ENCODE data around the gene ECT2L.

ECT2L gene

GRCh38 chr6:138795809-138796603, at the start of gene ECT2L:
ECT2L (plus strand) TSS chr6:138796087; CDS start chr6:138813275, 17,188 bp downstream.
- DNase-seq (ENCODE audit: low read depth), result peak; percentile 30

DNA sequence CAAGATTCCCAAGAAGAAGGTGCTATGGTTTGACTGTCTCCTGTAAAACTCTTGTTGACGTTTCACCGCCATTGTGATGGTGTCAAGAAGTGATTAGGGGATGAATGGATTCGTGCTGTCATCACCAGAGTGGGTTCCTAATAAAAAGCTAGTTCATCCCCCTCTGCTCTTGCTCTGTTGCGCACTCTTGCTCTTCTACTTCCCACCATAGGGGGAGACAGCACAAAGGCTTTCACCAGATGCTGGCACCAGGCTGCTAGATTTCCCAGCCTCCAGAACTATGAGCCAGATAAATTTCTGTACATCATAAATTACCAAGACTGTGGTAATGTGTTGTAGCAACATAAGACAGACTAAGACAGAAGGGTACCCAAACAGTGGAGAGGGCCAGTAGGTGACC, 43.9 kb upstream of the ECT2L start:
- DNase-seq (ENCODE audit: low read depth), result no peak

DNA sequence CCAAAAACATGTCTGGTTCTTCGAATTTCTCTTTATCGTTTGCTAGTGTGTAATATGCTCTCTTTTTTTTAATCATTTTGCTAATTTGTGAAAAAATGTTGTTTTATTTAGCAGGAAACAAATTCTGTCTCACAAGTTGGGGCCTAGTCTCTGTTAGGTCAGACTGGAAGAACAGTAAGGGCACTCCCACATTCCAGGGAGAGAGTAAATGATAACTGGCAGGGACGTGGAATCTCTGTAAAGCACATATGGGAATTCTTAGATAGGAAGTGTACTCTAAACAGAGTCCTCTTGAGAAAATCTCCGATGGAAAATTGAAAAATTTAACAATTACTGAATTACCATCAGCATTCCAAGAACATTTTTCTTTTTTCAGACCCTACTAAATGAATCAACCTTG, 38.8 kb upstream of the ECT2L start:
- peak; percentile 42 for DNase-seq (ENCODE audit: low read depth)

DNA sequence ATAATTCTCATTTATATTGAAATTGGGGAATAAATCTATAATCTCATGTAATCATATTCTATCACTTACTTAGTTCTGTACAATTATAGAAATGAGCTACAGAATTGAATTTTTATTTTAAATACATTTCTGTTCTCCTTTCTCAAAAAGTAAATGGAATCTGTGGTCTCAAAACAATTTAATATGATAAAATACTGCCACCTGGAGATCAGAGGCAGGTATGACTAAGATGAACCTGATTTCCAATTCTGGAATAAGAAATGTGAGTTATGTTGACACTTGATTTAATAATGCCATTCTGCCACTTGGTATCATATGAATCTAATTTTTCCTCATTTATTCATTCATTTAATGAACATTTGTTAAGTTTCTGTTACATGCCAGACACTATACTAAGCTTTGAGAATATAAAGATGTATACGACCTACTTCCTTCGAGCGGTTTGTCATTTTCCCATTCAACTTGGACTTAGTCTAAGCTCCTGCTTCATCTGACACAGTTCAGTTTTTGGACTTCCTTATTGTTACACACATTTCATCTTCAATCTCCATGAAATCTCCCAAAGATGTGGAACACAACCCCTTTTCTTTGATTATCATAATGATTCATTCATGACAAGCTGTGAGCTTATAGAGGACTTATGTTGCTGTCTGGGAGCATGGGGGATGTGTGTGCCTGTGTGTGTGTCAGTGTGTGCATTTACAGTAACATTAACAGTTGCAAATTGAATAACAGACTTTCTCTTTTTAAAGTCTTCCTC, 29.8 kb upstream of the ECT2L start:
- peak; percentile 43 for DNase-seq (ENCODE audit: low read depth)

DNA sequence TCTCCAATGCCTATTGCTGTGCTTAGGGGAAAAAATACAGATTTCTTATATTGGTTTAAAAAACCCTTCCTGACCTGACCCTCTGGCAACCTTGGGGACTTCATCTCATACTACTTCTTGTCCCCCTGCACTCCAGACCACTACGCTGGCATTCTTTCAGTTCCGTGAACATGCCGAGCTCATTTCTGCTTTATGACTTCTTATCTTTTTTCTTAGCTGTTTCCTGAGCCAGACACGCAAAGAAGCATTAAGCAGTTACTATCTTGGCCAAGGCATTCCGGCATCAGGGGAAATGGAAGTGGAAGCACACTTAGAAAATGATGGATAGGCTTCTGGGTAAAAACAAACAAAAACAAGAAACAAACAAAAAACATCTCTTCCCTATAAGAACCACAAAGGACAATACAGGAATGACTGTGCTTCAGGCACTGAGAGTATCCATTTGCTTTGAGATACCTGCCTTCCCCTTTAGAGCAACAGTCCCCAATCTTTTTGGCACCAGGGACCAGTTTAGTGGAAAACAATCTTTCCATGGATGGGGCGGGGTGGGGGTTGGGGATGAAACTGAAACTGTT, 26.7 kb upstream of the ECT2L start:
- DNase-seq (ENCODE audit: low read depth), result no peak

DNA sequence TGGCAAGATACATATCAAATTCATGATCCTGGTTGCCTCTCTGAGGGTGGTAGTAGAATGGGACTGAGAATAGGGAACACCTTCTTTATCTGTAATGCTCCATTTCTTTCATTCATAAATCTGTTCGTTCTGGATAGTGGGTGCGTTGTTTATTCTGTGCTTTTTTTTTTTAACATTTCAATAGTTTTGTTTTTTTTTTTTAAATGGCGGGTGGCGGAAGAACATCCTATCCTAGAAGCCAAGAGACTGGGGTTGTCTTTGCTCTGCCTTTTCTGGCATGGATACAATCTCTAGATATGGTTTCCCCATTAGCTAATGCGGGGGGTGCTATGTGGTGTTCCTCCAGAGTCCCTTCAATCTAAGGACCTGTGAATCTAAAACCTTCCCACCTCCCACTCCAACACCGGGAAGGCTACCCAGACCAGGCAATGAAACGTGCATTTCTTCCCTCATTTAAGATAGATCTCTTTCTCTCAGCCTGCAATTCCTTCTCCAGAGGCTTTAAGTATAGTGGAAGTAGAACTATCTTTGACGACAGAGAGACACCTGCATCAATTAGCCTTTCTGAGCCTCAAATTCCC, 23.2 kb upstream of the ECT2L start:
- no peak for DNase-seq (ENCODE audit: low read depth)

GRCh38 chr6:138773177-138774091, 22.5 kb upstream of the ECT2L start, which contains the start of gene CCDC28A:
CCDC28A (plus strand) TSS chr6:138773769; CDS start chr6:138776121, 2,352 bp downstream.
- DNase-seq (ENCODE audit: low read depth), result peak; percentile 95

GRCh38 chr6:138774370-138774769, 21.5 kb upstream of the ECT2L start:
- DNase-seq (ENCODE audit: low read depth), result no peak

- DNase-seq (ENCODE audit: low read depth), result no peak
These were observed 19.2 kb upstream of the ECT2L start for GRCh38 chr6:138776659-138777058.

GRCh38 chr6:138778331-138778730, 17.6 kb upstream of the ECT2L start:
- DNase-seq (ENCODE audit: low read depth), result no peak

- no peak for DNase-seq (ENCODE audit: low read depth)
These were observed 13.6 kb upstream of the ECT2L start for GRCh38 chr6:138782243-138782642.

DNA sequence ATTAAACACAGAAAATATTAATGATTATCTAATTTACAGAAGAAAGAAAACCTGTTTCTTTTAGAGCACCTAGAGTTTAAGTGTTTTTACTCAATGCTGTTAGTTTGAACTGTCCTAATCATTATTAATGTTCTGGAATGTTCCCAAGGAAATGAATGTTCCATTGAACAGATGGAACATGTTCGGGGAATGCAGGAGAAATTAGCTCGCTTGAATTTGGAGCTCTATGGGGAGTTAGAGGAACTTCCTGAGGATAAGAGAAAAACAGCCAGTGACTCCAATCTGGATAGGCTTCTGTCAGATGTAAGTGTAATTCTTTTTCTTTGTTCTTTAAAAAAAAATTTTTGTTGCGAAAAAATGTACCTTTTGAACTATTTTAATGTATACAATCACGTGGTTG, 10.8 kb upstream of the ECT2L start:
- no peak for DNase-seq (ENCODE audit: low read depth)

DNA sequence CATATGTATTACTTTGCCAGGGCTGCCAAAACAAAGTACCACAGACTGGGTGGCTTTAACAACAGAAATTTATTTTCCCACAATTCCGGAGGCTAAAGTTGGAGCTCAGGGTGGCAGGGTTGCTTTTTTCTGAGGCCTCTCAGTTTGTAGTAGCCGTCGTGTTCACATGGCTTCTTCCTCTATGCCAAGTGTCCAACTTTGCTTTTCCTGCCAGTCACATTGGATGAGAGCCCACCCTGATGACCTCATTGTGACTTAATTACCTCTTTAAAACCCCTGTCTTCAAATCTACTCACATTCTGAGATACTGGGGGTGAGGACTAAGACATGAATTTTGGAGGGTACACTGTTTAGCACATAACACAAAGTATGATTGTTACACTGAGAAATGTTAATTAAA, 9.9 kb upstream of the ECT2L start:
- DNase-seq (ENCODE audit: low read depth), result no peak

- DNase-seq (ENCODE audit: low read depth), result no peak
These were observed 8.7 kb upstream of the ECT2L start for GRCh38 chr6:138787138-138787537.

DNA sequence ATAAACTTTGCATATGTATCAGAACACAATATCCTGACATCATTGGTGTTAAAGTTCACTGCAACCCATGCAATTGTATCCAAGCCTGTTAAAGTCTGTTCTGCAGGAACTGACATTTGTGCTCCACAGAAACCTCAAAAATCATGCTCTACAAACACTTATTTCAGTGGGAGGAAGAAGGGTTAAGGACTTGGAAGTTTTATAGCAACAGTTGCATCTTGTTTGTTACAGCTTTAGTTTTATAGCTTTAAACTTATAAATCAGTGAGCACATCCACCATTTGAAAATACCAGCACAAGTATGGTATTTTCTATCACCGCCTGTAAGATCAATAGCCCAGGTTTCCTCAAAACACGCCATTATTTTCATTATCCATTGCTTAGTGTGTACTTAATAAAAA, 884 bp downstream of the ECT2L start:
- DNase-seq (ENCODE audit: low read depth), result no peak

- DNase-seq (ENCODE audit: low read depth), result no peak
These were observed 2.0 kb downstream of the ECT2L start for GRCh38 chr6:138797806-138798446.

- peak; percentile 14 for DNase-seq (ENCODE audit: low read depth)
These were observed 4.7 kb downstream of the ECT2L start for GRCh38 chr6:138800377-138801150.

- no peak for DNase-seq (ENCODE audit: low read depth)
These were observed 7.4 kb downstream of the ECT2L start for GRCh38 chr6:138803331-138803730.

- DNase-seq (ENCODE audit: low read depth), result peak; percentile 36
These were observed 8.0 kb downstream of the ECT2L start for GRCh38 chr6:138803861-138804260.
